Measurements from ENCODE around the gene BST1.

Gene BST1

DNA sequence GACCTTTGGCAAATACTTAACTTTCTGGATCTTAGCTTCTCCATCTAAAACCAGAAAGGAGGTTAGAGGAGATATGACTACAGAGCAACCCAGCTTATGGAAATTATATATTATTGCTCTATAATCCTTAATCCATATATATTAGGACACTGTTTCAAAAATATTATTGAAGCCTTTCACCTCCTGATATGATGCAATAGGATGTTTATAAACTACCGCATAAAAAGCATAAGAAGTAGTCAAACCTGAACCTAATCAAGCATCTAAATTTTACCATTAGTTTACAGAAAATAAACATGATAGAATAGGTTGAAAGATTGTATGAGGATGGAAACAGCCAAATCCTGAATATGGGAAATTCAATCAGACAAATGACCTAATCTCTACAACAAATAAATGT lies 26.8 kb upstream of the BST1 start:
- no peak for DNase-seq (ENCODE audit: low read depth)

DNA sequence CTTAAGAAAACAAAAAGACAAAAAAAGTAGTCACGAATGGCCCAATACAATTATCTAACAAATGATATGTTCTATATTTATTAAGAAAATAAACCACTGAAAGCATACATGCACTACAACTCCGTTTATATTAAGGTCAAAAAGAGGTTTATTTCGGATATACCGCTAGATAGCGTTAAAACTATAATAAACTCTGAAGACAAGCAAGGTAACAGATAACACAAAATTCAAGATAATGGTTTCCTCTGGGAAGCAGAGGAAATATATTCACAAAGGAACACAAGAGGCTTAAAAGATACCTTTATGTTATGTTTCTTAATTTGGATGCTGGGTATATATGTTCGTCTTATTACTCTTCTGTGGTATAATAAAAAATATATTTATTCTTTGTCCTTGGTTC lies 26.0 kb upstream of the BST1 start:
- no peak for DNase-seq (ENCODE audit: low read depth)

GRCh38 chr4:15677507-15677988 lies 25.3 kb upstream of the BST1 start:
- no peak for DNase-seq (ENCODE audit: low read depth)

DNA sequence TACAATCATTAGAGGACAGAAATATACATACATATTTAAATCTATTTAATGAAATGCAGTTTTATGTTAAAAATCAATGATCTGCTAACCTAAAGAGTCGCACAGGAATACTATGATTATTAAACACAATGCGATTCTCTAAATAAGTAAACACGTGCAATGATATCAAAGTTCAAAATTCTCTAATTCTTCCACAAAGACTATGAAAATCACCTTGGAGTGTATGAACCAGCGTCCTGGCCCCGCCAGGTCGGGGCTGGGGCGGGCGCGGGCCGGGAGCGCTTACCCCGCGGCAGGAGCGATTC lies 21.8 kb upstream of the BST1 start:
- no peak for DNase-seq (ENCODE audit: low read depth)

DNA sequence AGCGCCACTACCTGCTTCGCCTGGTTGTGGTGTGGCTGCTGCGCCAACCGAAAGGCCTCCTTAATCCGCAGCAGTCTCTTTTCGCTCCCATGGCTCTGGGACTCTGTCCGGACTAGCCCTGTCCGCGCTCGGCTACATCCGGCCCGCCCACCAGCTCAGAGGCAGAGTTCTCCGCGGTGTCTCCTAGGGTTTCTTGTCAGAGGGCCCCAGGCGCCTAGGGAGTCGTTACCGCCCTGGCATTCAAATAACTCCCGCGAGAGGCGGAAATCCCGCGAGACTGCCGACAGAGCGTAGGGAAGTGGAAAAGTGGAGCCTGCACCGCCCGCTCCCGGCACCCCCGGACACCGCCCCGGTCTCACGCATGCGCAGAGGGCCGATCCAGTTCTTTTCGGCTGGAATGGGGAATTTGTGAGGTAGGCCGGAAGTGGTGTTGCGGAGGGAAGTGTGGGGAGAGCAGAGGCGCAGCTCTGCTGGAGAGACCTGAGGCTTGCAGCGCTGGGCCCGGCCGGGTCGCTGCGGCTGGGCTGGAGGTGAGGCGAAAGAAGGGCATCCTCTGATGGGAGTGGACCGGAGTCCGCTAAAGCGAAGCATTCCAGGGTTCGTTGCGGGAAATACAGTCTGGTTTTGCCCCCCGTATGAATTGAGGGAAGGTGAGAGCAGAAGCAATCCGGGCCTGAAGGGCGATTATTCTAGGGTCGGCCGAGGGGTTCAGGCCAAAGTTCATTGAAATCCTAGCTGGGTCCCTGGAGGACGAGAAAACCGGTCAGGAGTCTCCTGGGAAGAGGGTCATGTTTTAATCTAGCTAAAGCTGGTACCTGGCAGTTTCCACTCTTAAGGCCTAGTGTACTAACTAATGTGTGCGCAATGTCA lies 21.3 kb upstream of the BST1 start, which contains the start of gene FAM200B:
Gene FAM200B, plus strand, starts transcription at position 456 of the 870 bp plus-strand sequence. CDS start 5,151 bp downstream, outside the sequence.
- DNase-seq (ENCODE audit: low read depth), result peak; percentile 99

DNA sequence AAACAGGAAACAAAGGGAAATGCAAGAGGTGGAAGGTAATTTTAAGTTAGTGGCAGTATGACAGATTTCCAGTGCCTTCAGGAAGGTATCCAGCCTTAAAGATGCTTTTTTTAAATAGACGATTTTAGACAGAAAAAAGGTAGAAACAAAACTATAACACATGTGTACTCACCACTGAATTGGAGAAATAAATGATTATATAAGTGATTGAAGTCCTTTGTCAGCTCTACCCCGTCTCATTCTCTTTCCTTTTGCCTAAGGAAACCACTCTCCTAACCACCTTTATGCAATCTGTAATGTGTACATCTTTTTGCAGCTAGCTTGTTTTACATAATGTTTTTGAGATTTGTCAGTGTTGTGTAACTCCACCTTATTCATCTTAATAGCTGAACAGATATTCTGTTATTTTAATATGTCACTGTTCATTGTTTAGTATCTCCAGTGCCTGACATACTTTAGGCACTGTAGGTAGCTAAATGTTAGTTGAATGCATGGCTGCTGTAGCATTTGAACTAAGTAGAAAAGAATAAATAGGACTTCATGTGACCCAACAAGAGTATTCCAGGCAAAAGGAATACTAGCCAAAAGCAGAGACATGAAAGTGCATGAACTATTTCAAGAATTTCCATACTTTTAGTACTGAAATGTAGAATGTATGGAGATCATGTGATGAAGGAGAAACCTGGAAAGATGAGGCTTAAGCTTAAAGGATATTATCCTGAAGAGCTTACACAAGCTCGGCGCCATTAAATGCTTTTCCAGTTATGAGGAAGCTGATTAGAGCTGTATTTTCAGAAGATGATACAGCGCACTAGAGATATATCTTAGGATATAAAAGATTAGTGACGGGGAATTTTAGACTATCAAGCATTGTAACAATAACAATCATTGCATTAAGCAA lies 20.4 kb upstream of the BST1 start:
- no peak for DNase-seq (ENCODE audit: low read depth)

DNA sequence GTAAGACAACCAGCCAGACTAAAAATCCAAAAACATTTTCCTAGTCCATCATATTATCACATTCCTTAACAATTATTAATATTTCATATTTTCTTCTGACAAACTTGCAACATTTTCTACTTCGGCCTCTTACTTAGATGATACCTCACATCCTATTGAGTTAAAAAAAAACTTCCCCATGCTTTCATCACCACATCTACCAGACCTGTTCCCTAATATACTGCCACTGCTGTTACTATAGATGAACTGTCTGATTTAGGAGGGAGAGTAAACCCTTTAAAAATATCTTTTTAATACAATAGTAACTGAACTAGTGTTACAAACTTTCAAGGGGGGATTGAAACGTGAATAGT lies 19.7 kb upstream of the BST1 start:
- no peak for DNase-seq (ENCODE audit: low read depth)

- no peak for DNase-seq (ENCODE audit: low read depth)
These were observed 18.4 kb upstream of the BST1 start for GRCh38 chr4:15684498-15684897.

DNA sequence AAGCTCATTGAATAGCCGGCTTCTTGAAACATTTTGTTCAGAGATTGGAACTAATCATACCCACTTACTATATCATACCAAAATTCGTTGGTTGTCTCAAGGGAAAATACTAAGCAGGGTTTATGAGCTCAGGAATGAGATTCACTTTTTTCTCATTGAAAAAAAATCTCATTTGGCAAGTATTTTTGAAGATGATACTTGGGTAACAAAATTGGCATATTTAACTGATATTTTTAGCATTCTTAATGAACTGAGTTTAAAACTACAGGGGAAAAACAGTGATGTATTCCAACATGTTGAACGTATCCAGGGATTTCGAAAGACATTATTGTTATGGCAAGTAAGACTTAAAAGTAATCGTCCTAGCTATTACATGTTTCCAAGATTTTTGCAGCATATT lies 14.8 kb upstream of the BST1 start:
- no peak for DNase-seq (ENCODE audit: low read depth)

GRCh38 chr4:15689540-15689939 lies 13.3 kb upstream of the BST1 start:
- DNase-seq (ENCODE audit: low read depth), result no peak

DNA sequence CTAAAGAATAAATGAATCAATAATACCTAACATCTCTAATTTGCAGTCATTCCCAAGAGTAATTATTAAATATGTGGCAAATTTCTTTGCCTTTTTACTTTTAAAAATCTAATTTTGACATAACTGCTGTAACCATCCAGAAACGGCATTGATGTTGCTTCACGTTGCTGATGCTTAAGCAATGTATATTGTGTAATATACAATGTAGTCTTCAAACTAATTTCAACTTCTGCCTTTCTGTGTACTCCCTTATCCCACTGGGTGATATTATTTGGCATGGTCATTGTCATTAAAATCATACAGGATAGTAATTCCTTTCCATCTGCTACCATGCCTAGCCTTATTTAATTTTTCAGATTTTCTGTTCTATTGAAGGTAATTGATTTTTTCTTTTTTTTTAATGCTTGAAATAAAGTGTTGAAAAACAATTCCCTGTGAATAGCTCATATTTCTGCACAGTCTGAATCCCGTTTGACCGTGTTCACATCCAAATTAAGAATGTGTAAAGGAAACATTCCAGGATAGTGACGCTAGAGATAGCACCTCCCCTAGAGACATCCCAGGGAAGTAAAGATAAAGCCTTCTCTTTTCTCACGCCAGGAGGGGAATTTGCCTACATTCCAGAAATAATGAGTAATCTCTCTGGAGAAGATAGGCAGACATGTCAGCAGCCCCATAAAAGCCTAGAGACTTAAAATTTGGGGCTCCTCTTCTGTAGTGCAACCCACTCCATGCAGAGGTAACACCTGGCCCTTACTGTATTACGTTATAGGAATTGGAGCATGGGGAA lies 12.7 kb upstream of the BST1 start:
- DNase-seq (ENCODE audit: low read depth), result no peak

GRCh38 chr4:15691346-15692135 lies 11.3 kb upstream of the BST1 start:
- DNase-seq (ENCODE audit: low read depth), result no peak

DNA sequence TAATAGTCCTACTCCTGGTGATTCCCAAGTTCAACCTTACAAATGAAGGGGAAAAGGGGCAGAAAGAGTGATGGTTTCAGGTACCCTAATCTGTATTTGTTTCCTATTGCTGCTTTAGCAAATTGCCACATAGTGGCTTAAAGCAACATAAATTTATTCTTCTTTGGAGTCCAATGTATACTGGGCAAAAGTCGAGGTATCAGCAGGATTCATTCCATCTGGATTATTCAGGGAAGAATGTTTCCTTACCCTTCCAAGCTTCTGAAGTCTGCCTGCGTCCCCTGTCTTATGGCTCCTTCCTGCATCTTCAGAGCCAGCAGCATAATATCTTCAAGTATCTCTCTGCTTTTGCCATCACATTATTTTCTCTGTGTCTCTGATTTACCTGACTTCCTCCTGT lies 10.3 kb upstream of the BST1 start:
- no peak for DNase-seq (ENCODE audit: low read depth)

DNA sequence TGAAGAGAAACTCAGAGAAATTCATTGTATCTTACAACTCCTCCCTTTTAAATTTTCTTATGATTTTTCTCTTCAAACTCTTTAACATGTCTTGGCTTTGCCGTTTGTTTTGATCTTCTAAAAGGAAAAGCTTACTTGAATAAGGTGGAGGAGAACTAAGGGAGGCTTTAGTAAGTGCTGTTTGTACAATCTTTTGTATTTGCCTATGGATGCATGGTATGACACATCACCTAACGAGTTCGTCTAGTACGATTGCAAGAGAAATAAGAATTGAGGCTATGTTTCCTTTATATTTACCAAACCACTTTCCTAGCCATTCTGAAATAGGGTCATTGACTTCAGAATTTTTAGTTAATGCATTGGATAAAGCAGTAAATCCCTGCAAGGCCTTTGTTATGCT lies 8.4 kb upstream of the BST1 start:
- DNase-seq (ENCODE audit: low read depth), result no peak

GRCh38 chr4:15695240-15695699 lies 7.6 kb upstream of the BST1 start:
- DNase-seq (ENCODE audit: low read depth), result no peak

- DNase-seq (ENCODE audit: low read depth), result no peak
These were observed 7.1 kb upstream of the BST1 start for GRCh38 chr4:15695729-15696128.

DNA sequence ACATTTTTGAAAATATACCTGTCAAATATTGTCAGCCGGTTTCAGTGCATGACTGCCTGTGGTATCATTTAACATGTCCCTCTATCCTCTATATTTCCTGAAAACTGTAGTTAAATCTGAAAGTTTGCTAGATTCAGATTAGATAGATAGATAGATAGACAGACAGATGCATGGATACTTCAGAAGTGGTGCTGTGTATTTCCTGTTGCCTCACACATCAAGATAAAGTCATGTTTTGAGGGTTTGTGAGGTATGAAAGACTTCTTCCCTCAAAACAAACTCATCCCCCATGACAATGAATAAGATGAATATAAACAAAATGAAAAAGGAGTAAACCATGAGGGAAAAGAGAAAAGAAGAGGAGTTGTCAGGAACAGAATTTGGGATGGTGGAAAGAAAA lies 6.0 kb upstream of the BST1 start:
- DNase-seq (ENCODE audit: low read depth), result no peak

- DNase-seq (ENCODE audit: low read depth), result no peak
These were observed 574 bp downstream of the BST1 start for GRCh38 chr4:15703439-15703838.

- no peak for DNase-seq (ENCODE audit: low read depth)
These were observed 1.3 kb downstream of the BST1 start for GRCh38 chr4:15704129-15704528.

- no peak for DNase-seq (ENCODE audit: low read depth)
These were observed 3.9 kb downstream of the BST1 start for GRCh38 chr4:15706646-15707362.

DNA sequence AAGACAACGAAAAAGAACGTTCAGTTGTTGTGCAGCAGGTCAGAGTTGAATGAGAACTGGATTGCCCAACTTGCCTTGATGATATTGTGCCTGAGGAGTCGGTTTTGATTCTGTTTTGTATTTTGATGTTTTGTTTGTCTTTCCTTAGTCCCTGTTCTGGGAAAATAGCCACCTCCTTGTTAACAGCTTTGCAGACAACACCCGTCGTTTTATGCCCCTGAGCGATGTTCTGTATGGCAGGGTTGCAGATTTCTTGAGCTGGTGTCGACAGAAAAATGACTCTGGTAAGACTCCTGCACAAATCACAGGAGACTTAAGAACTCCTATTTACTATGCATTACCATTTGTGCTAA lies 4.5 kb downstream of the BST1 start:
- DNase-seq (ENCODE audit: low read depth), result no peak
